ENCODE results near the gene AHR.
"Not testable (repeated sequence)": the region's sequence is repeated elsewhere in the genome, so short reads cannot be mapped to it uniquely, and the experiment has no call there.

AHR gene

DNA sequence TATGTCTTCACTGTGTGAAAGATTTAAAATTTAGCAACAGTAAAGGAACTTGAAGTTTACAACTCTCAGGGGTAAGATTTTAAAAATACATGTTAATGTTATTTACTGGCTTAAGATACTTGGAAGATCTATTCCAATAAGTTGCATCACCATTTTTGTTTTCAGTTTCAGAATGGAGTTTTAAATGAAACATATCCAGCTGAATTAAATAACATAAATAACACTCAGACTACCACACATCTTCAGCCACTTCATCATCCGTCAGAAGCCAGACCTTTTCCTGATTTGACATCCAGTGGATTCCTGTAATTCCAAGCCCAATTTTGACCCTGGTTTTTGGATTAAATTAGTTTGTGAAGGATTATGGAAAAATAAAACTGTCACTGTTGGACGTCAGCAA is 44.3 kb downstream of the AHR start:
- DNase-seq: no peak

DNA sequence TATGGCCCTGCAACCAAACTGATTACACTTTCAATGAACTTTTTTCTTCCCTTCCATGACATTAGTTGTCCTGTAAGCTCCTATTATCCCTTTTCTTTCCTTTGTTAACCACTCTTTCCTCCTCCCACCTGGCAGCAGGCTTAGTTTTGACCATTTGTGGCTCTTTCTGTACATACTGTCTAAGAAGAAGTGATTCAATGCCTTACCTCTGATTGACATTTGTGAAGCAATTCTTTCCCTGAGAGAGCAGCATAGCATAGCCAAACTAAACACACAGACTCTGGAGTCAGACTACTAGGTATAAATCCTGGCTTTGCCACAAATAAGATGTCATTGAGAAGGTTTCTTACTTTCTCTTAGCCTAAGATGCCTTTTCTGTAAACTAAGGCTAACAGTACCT is 48.9 kb downstream of the AHR start:
- no peak for DNase-seq

DNA sequence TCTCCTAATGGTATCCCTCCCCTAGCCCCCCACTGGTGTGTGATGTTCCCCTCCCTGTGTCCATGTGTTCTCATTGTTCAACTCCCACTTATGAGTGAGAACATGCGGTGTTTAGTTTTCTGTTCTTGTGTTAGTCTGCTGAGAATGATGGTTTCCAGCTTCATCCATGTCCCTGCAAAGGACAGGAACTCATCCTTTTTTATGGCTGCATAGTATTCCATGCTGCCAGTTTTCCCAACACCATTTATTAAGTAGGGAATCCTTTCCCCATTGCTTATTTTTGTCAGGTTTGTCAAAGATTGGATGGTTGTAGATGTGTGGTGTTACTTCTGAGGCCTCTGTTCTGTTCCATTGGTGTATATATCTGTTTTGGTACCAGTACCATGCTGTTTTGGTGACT is 50.5 kb downstream of the AHR start:
- not testable (repeated sequence) for DNase-seq

DNA sequence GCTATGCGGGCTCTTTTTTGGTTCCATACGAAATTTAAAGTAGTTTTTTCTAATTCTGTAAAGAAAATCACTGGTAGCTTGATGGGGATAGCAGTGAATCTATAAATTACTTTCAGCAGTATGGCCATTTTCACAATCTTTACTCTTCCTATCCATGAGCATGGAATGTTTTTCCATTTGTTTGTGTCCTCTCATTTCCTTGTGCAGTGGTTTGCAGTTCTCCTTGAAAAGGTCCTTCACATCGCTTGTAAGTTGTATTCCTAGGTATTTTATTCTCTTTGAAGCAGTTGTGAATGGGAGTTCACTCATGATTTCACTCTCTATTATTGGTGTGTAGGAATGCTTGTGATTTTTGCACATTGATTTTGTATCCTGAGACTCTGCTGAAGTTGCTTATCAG is 51.9 kb downstream of the AHR start:
- DNase-seq: not testable (repeated sequence)

DNA sequence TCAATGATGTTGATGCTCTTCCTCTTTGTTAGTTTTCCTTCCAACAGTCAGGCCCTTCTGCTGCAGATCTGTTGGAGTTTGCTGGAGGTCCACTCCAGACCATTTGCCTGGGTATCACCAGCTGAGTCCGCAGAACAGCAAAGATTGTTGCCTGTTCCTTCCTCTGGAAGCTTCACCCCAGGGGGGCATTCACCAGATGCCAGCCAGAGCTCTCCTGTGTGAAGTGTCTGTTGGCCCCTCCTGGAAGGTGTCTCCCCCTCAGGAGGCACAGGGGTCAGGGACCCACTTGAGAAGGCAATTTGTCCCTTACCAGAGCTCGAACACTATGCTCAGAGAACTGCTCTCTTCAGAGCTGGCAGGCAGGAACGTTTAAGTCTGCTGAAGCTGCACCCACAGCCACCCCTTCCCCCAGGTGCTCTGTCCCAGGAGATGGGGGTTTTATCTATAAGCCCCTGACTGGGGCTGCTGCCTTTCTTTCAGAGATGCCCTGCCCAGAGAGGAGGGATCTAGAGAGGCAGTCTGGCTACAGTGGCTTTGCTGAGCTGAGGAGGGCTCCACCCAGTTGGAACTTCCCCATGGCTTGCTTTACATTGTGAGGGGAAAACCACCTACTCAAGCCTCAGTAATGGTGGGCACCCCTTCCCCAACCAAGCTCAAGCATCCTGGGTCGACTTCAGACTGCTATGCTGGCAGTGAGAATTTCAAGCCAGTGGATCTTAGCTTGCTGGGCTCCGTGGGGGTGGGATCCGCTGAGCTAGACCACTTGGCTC is 55.4 kb downstream of the AHR start:
- DNase-seq: not testable (repeated sequence)

DNA sequence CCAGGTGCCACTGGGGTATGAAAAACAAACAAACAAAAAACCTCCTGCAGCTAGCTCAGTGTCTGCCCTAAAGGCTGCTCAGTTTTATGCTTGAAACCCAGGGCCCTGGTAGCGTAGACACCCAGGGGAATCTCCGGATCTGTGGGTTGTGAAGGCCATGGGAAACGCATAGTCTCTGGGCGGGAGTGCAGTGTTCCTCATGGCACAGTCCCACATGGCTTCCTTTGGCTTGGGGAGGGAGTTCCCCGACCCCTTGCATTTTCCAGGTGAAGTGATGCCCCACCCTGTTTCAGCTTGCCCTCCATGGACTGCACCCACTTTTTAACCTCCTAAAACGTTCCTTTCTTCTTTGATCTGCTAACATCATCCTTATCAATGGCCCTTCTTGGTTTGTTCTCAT is 56.0 kb downstream of the AHR start:
- DNase-seq: no peak

DNA sequence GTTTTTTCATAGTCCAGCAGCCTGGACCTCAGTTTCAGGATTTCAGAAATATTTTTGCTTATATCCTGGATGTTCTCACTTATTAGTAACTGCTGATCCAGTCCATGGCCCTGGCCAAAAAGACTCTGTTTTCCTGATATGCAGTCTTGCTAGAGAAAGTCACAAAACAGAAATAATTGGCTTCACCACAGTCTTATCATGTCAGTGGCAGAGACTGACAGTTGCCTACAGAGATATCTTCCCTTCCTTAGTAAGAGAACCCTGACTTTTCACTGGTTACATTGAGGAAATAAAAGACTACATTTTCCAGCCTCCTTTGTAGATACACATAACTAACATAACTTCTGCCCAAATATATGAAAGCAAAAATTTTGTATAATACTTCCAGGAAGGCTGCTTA is 56.6 kb downstream of the AHR start:
- DNase-seq: no peak

DNA sequence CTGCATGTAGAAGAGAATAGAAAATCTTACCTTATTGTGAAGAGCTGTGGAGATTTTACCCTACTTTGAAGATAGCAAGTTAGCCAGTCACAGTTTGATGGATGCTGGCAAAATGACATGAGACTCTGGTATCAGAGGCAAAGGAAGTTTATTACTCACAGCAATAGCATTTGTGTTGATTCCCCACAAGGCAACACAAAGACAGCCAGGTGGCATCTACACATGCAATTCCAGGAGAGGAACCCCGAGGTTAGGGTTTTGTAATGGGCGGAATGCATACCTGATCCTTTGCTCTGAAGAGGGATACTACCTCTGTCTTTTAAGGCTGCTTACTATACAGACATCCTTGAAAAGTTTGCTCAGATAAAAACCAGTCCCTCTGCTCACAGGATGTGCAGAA is 59.5 kb downstream of the AHR start:
- no peak for DNase-seq

DNA sequence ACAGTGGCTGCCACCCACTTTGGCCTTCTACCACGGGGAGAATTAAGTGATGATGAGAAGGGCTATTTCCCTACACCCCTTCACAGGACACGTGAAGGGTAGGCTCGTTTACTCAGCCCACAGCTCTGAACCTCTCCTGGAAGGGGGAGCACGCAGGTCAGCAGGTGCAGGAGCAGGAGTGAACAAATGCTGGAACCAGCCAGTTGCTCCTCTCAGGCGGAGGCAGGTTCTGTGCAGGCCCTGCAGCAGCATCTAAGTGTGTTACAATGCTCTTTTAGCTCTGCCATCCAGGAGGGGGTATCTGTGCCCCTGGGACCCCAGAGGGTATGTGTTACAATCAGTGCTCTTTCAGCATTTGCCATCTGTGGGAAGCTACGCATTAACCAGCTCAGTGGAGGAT is 61.2 kb downstream of the AHR start:
- no peak for DNase-seq

DNA sequence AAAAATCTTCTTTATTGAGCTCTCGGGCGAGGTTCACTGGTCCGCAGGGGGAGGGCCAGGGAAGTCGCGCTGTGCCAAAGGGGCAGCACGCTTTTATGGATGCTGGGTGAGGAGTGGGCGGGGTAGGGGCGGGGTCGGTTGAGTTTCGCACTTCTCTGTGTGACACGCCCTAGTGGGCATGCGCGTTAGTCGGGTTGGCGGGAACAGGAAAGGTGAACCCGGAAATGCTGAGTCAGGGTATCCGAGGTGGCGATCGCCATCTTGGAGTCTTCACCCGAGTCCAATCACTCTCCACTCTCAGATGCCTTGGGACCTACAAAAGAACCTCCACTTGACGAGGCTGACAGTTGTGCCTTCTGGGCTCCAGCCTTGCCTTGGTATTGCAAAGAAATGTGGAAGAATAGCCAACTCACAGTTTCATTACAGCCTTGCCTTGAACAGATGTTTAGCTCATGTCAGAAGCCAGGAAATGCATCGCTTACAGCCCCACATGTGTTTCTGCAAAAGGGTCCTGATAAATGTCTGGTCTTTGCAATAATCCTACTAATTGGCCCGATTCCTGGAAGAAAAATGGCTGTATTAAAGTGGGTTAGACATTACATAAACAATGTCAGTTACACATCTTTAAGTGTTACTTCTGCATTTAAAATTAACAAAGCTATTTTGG is 64.1 kb downstream of the AHR start:
- no peak for DNase-seq

DNA sequence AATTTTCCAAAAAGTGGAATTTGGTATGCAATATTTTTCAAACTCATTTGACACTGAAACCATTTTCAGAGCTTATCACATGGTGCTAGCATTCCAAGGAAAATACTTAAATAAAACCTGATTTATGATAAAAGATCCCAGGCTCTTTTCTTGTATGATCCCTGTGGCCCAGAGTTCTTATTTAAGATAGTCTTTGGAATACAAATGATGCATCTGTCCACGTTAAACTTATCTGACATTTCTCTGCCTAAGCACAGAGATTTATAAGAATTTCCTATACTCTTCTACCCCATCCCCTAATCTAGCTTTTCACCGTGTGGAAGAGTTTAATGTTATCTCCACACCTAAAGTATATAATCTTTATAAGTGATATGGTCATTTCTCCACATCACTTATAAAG is 66.2 kb downstream of the AHR start:
- DNase-seq: no peak

DNA sequence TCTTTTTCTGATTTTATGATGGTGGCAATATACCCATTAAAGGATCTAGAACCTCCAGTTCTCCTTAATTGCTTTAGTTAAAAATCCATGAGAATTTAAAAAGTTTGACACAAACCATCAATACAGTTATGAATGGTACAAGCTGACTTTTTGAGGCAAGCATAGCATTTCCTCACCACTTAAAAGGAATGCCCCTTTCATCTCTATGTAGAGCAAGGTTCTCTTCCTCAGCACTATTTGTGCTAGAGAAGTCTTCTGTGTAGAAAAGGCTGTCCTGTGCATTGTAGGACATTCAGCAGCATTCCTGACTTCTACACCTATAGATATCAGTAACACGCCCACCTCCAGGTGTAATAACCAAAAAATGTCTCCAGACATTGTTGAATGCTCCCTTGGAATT is 67.3 kb downstream of the AHR start:
- no peak for DNase-seq

DNA sequence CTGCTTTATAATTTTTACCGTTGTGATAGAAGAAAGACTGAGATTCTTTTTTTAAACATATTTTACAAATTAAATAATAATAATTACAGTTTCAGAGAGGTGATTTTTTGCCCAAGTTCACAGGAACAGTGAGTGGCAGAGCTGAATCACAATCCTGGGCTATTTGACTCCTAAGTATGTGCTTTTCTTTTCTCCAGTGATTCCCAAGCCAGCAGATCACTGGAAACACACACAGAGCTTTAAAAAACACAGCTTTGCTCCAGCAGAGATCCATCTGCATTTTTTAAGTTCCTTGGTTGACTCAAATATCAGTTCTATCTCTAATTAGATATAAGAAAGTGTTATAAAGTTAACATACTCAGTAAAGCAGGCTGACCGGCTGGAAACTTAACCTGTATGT is 69.0 kb downstream of the AHR start:
- no peak for DNase-seq

DNA sequence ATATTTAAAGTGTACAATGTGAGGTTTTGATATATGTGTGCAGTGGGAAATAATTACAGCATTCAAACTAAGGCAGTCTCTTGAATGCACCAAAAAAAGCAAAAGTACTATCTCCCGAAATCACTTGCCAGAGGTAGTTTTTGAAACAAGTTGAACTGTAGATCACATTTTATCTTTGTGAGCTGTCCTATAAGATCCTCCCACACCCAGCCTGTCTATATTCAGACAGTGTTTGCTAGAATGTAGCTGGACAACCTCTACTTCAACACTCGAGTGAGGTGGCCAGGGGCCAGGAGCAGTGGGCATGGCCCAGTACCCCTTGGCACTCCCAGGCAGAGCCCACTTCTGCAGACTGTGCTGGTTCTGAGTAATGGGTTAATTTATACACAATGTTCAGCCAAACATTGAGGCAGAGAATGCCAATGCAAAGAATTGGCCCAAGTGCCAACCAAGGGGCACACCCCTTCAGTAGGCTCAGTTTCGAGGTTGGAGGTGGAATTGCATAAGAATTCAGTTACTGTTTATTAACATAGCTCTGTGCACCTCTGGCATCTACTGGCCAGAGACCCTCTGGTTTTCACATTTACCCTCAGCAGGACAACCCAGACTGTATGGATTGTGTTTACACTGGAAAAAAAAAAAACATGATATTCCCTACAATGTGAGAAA is 70.5 kb downstream of the AHR start:
- DNase-seq: no peak

DNA sequence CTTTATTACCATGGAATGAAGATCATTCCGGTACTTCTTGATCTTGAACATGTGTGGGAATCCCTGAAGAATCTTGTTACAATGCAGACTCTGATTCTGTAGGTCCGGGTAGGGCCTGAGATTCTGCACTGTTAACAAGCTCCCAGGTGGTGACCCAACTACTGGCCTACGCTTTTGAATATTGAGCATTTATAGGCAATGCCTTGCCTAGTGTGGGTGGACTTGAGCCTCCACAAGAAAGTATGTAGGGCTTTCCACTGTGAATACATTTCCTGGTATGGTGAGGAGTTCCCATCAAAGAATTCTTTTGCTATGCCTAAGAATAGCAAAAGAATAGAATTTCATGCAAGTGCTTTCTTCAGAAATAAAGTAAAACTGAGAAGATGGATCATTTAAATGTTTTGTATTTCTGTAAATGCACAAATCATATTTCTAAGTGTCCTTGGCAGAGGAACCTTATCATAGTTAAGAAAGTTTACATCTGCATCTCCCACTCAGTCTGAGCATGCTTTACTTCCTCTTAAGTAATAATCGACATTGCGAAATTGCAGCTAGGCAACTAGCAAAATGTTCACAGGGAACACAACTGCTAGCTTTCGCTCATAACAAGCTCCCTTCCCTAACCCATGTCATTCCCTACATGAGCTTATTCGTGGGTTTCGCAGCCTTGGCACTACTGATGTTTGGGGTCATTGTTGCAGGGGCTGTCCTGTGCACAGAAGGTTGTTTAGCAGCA is 71.4 kb downstream of the AHR start:
- DNase-seq: no peak

DNA sequence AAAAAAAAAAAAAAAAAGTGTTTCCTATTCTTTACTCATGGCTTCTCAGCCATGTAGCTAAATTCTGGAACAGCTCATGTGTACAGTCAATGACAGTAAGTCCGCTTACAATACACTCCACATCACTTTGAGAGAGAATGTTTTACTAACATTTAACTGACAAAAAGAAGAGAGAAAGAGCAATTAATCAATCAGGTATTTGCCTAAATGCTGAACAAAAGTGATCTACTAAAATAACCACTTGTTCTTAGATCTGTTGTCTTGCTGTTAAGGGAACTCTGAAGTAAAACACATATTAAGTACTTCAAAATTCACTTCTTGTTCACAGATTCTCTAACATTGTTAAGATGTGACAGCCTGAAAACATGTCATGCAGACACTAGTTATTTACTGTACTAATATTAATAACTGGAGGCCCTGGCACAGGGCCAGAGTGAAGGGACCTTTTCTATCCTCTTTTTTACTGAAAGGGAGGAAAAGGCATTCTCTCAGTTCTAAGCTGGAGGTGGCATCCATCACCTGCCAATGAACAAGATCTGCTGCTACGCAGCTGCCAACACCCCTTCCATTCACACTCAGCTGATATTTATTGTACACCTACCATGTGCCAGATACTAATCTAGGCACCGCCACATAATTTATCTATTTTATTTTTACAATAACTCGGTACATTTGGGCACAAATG is 72.6 kb downstream of the AHR start:
- no peak for DNase-seq

DNA sequence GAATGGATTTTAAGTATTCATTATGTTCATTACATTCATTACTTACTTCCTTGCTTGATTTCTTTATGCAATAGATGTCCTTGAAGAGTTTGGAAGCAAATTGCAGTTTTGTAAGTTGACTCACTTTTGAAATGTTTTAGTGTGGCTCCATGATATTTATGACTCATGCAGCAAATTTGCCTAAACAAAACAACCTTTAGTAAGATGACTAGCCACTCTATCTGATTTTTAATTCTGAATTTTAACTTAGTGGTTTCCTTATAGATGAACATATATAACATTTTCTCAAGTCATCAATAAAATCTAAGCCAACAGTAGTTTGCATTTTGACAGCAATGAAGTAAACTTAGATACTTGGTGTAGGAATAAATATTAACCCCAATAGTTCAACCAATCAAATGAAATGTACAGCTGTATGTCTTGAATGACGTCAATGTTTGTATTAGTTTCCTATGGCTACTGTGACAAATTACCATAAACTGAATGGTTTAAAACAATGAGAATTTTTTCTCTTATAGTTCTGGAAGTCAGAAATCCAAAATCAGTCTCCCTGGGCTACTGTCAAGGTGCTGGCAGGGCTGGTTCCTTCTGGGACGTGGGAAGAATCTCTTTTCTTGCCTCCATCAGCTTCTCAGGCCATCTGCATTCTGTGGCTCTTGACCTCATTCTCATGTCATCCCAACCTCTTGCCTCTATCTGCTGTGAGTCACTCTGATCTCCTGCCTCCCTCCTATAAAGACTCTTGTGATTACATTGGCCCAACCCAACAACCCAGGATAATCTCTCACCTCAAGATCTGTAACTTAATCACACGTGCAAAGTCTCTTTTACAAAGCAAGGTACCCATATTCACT is 73.4 kb downstream of the AHR start:
- no peak for DNase-seq

DNA sequence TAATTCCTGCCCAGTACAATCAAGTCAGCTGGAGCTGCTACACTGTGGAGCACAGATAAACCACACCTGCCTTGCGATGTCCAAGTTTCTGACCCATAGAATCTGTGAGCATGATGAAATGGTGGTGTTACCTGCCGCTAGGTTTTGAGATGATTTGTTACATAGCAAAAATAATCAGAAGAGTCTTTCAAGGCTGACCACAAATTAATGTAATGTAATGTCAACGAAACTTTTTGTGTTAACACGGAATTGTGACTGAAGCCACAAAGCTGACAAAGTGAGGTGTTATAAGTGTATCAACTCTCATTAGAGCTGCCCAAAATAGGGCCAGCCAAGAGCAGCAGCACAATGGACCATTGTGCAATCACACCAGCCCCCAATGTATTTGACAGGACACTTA is 75.7 kb downstream of the AHR start:
- DNase-seq: no peak

DNA sequence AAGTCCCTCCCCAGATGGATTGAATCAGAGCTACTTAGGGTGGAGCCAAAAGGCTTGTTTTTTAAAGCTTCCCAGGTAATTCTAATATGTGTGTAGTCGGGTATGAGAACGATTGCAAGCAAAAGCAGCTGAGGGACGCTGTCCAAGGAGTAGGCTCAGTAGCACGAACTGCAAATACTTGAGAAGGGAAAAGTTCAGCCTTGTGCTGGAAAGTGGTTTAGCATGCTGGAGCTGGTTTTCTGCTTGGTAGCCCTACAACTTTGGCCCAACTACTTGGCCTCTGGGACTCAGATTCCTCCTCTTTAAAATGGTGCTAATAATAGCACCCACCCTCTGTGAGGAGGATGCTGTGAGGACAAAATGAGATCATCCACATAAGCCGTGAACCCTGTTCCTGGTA is 76.2 kb downstream of the AHR start:
- DNase-seq: no peak

DNA sequence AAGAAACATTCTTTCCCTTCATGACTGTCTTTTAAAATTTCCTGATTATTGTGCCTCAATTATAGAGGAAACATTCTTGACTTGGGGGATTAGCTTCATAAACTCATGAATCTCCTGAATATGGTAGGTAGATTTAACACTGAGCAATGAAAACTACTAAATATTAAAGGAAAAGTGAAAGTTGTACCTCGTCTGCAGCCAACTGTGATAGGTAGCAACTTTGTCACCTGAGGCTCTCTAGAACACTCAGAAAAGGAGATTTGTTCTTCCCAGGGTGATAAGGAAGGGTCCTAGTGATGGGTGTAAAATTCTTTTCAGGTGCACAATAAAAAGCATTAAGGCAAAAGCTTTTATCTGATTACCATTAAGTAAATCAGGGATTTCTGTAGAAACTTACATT is 78.1 kb downstream of the AHR start:
- DNase-seq: no peak

DNA sequence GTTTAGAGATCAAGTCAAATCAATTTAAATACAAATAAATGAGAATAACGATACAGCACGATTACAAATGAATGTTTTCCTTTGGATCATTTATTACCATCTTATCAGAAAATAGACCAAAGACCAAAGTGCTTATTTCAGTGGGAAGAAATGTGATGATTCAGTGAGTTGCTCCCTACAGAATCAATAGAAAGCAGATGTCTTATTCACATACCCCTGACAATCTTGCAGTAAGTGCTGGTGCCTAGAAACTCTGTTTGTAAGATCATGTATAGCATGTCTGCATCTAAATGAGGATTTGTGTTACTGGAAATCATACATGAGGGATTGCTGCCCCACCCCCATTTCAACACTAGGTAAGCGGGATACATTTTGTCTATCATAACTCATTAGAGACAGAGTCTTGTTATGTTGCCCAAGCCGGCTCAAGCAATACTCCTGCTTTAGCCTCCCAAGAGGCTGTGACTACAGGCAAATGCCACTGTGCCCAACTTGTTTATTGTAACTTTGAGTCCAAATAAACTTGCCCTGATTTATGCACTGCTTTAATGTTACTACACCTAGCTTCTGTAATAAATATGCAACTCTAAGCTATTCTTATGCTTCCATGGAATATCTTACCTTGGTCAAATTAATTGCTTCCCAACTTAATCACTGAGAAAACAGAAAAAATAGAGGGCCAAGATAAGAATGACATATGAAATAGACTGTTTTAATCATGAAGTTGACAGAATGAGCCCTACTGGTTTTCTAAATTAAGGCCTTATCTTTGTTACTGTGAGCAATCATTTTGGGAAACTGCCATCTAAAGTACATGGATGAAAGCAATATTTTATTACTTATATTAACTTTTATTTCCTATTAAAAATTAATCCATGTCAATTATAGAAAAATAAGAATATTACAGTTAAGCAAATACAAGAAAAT is 82.5 kb downstream of the AHR start:
- no peak for DNase-seq

Measured in NCI-H1048 (cell line).